Endodermal cell (in vitro differentiated cells): Measurements from ENCODE around the gene ZBTB20. TPM values are rescaled to one million over a fixed set of nuclear protein-coding genes. Genes with fewer than 3 reads are reported as not detected.

ENCODE experiments used
- DNase-seq: peaks from one replicate; pipeline ENCODE4 v3.0.0-alpha.2; 2017
- H3K27ac ChIP-seq: 2 replicates; pipeline ENCODE4 v1.5.1; 2013; ENCODE audit warnings: mild to moderate bottlenecking, low read depth, low read length, moderate library complexity
- H3K27me3 ChIP-seq: 2 replicates; pipeline ENCODE4 v1.6.1; 2013; ENCODE audit warnings: mild to moderate bottlenecking, low read length, moderate library complexity; ENCODE audit not compliant: insufficient read depth, control insufficient read depth, poor library complexity, severe bottlenecking
- H3K36me3 ChIP-seq: 2 replicates; pipeline ENCODE4 v1.7.0; 2013; ENCODE audit warnings: mild to moderate bottlenecking, low read length, moderate library complexity; ENCODE audit not compliant: control insufficient read depth, insufficient read depth
- H3K4me1 ChIP-seq: one replicate; pipeline ENCODE4 v1.7.0; 2013; ENCODE audit warnings: low read length; ENCODE audit not compliant: control insufficient read depth, insufficient read depth
- H3K4me3 ChIP-seq: 2 replicates; pipeline ENCODE4 v1.5.1; 2013; ENCODE audit warnings: mild to moderate bottlenecking, low read length, moderate library complexity
- H3K9ac ChIP-seq: 2 replicates; pipeline ENCODE4 v1.6.1; 2013; ENCODE audit warnings: mild to moderate bottlenecking, low read length, moderate library complexity; ENCODE audit not compliant: poor library complexity, severe bottlenecking; ENCODE audit errors: extremely low read depth
- H3K9me3 ChIP-seq: 2 replicates; pipeline ENCODE4 v1.6.1; 2013; ENCODE audit warnings: mild to moderate bottlenecking, low read length, moderate library complexity; ENCODE audit not compliant: control insufficient read depth
- H3K27ac Mint-ChIP-seq: 2 replicates; pipeline ENCODE4 v1.8.0; 2020; ENCODE audit warnings: mixed read lengths
- H3K27me3 Mint-ChIP-seq: 2 replicates; pipeline ENCODE4 v1.8.0; 2021; ENCODE audit warnings: mild to moderate bottlenecking, mixed read lengths; ENCODE audit not compliant: insufficient read depth
- H3K36me3 Mint-ChIP-seq: 2 replicates; pipeline ENCODE4 v1.8.0; 2020; ENCODE audit warnings: low read depth, mixed read lengths
- H3K4me1 Mint-ChIP-seq: 2 replicates; pipeline ENCODE4 v1.8.0; 2020; ENCODE audit warnings: mixed read lengths
- H3K4me3 Mint-ChIP-seq: 2 replicates; pipeline ENCODE4 v1.8.0; 2020; ENCODE audit warnings: mild to moderate bottlenecking, moderate library complexity, mixed read lengths
- H3K9me3 Mint-ChIP-seq: 2 replicates; pipeline ENCODE4 v1.8.0; 2020; ENCODE audit warnings: mild to moderate bottlenecking, mixed read lengths
- CTCF ChIP-seq: fragments of 200-600 bp; sonication (generic); conservative IDR thresholded peaks from 2 replicates; pipeline ENCODE4 v1.5.0; 2021; ENCODE audit warnings: antibody characterized with exemption, mild to moderate bottlenecking
- WGBS, 2 experiments: methylation state at CpG; one replicate each; pipeline versions ENCODE4 v1.1.5 to v1.1.7; 2013; ENCODE audit warnings: missing lambda C conversion rate in 2 of 2, mixed read lengths in 1 of 2; ENCODE audit not compliant: insufficient coverage in 1 of 2, insufficient read length in 1 of 2; 5-methylcytosine and 5-hydroxymethylcytosine counted together
- total RNA-seq, 2 donors: library from RNA; stranded (reverse); fragmentation: NEBNext Ultra II Directional in 1 of 2; extraction: Animal tissue kit (Norgen Biotek cat#: 25700) in 1 of 2; gene quantifications; 2 replicates in 1 of 2; 3 replicates in 1 of 2; pipeline ENCODE4 v1.2.1, GENCODE V29; 2021

ZBTB20 gene
- total RNA-seq, 2 donors from 2014 or later, result 1.6 to 2.9 TPM

GRCh38 chr3:114362815-114363214 lies 784.3 kb downstream of the ZBTB20 start:
- no peaks in the 10 kb centered on the region for H3K4me1 ChIP-seq
- peak; percentile 67 for TF ChIP-seq CTCF
- no peak overlapping the region for H3K4me3 ChIP-seq
- no peak overlapping the region for H3K9ac ChIP-seq
- Mint-ChIP-seq H3K9me3 (no peaks in the 10 kb centered on the region), H3K4me3 (no peak overlapping the region), H3K27ac (no peak overlapping the region), H3K36me3 (no peaks in the 10 kb centered on the region), H3K27me3 (no peaks in the 10 kb centered on the region), H3K4me1 (peaks cover 15% of the 10 kb centered on the region)
- H3K27ac ChIP-seq, result no peak overlapping the region
- DNase-seq, result no peak
- no peaks in the 10 kb centered on the region for H3K27me3 ChIP-seq
- H3K9me3 ChIP-seq, result no peaks in the 10 kb centered on the region
- H3K36me3 ChIP-seq, result no peaks in the 10 kb centered on the region
- 83% methylated on average over 1 of the region's 1 CpG; no CpG with 5 or more reads in 1 of the 2 experiments for WGBS, 2 experiments

GRCh38 chr3:114361391-114361790 lies 785.7 kb downstream of the ZBTB20 start:
- no peak for TF ChIP-seq CTCF
- no peak overlapping the region for H3K27ac Mint-ChIP-seq
- H3K36me3 ChIP-seq, result no peaks in the 10 kb centered on the region
- H3K36me3 Mint-ChIP-seq, result no peaks in the 10 kb centered on the region
- no peaks in the 10 kb centered on the region for H3K4me1 ChIP-seq
- no peaks in the 10 kb centered on the region for H3K27me3 ChIP-seq
- no peak overlapping the region for H3K4me3 Mint-ChIP-seq
- H3K9ac ChIP-seq, result no peak overlapping the region
- no peak overlapping the region for H3K4me3 ChIP-seq
- no peak overlapping the region for H3K27ac ChIP-seq
- H3K27me3 Mint-ChIP-seq, result no peaks in the 10 kb centered on the region
- no peaks in the 10 kb centered on the region for H3K9me3 ChIP-seq
- peaks cover 10% of the 10 kb centered on the region for H3K4me1 Mint-ChIP-seq
- no peak for DNase-seq
- no peaks in the 10 kb centered on the region for H3K9me3 Mint-ChIP-seq

- Histone ChIP-seq H3K27me3 (no peaks in the 10 kb centered on the region), H3K36me3 (no peaks in the 10 kb centered on the region), H3K9me3 (no peaks in the 10 kb centered on the region), H3K9ac (no peak overlapping the region), H3K4me3 (no peak overlapping the region), H3K27ac (peak overlapping the region; percentile 80), H3K4me1 (no peaks in the 10 kb centered on the region)
- H3K27ac Mint-ChIP-seq, result no peak overlapping the region
- no peaks in the 10 kb centered on the region for H3K36me3 Mint-ChIP-seq
- TF ChIP-seq CTCF, result no peak
- no peaks in the 10 kb centered on the region for H3K9me3 Mint-ChIP-seq
- peaks cover 3% of the 10 kb centered on the region for H3K4me1 Mint-ChIP-seq
- H3K27me3 Mint-ChIP-seq, result no peaks in the 10 kb centered on the region
- DNase-seq, result peak; percentile 61
- H3K4me3 Mint-ChIP-seq, result no peak overlapping the region
- 63 to 83% methylated on average over 1 of the region's 1 CpG for WGBS, 2 experiments
Measured at GRCh38 chr3:114356525-114356924, 790.6 kb downstream of the ZBTB20 start.
